ENCODE results near the gene GET4.

DNA sequence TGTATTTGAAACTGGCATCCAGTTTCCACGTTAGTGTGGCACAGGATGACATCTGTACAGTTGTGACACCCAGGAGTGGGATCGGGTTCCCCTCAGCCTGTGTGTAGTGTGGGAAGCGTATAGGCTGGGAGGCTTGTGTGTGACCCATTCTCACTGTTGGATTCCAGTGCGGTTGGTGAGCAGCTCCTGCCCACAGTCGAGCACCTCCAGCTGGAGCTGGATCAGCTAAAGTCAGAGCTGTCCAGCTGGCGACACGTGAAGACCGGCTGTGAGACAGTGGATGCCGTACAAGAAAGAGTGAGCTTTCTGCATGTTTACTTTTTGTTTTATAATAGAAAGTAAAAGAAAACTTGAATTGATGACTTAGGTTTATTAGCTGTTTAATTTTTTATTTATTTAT lies 18.7 kb upstream of the GET4 start:
- TF ChIP-seq HDGF (IDR thresholded peaks at IDR 0.05; ENCODE audit: borderline replicate concordance) (no peak), TARDBP (IDR thresholded peaks at IDR 0.05) (no peak), ARNT (IDR thresholded peaks at IDR 0.05) (no peak), SUZ12 (IDR thresholded peaks at IDR 0.05) (no peak), FOXM1 (IDR thresholded peaks at IDR 0.05; ENCODE audit: borderline replicate concordance) (no peak), CTBP1 (IDR thresholded peaks at IDR 0.05; ENCODE audit: borderline replicate concordance) (no peak), BHLHE40 (IDR thresholded peaks at IDR 0.05; ENCODE audit: borderline replicate concordance) (no peak), SP1 (IDR thresholded peaks at IDR 0.05) (no peak)

Measured in HEK293T (cell line).